Hepatocyte (in vitro differentiated cells): Measurements from ENCODE around the gene DOP1B.

Experiments
- EZH2 ChIP-seq: fragments of 200-600 bp; sonication (generic); IDR thresholded peaks from 2 replicates; pipeline ENCODE4 v1.6.1; 2016; ENCODE audit warnings: antibody characterized with exemption, mild to moderate bottlenecking, borderline replicate concordance
- EZH2phosphoT487 ChIP-seq: fragments of 200-600 bp; sonication (generic); IDR thresholded peaks from one replicate; pipeline ENCODE4 v1.6.1; 2018; ENCODE audit warnings: antibody characterized with exemption, mild to moderate bottlenecking, low read depth, moderate library complexity; ENCODE audit not compliant: unreplicated experiment, severe bottlenecking
- TF ChIP-seq, protein P1 (sequence below): fragments of 200-600 bp; sonication (generic); IDR thresholded peaks from 2 replicates; pipeline ENCODE4 v1.5.1; 2016; ENCODE audit warnings: antibody characterized with exemption, mild to moderate bottlenecking; ENCODE audit not compliant: poor library complexity

DNA sequence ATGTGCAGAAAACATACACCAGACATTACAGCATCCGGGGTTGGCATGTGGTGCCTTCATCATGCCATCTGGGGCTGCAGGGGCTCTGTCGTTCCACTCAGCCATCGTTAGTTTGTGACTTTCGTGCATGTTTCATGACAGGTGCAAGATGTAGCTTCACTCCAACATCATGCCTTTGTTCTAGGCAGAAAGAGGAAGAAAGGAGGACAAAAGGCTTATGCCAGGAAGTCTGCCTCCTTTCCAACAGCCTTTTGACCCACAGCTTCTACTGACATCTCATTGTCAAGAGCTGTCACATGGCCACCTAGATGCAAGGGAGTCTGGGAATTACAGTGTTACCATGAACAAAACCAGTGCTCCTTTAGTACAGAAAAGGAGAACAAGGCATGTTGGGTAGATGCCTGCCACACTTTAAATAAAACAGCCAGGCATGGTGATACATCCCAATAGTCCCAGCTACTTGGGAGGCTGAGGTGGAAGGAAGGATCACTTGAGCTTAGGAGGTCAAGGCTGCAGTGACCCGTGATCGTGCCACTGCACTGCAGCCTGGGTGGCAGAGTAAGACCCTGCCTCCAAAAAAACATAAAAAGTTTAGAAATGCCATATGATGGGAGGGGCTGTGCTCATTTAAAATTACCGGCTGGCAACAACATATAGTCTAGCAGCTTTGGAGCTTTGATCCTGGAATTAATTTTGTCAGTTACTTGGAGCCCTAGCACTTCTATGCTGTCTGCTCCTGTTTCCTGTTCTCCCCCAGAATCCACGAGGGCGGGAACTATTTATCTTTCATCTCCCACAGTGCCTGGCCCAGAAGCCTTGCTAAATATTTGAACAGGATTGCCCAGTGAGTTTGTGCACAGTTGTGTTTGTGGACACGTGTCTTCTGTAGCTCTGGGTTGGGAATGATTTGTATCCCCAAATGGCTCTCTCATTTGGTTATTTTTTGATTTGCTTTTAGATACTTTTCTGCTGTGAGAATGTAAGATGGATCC lies 7.4 kb downstream of the DOP1B start:
- TF ChIP-seq, protein P1, sequence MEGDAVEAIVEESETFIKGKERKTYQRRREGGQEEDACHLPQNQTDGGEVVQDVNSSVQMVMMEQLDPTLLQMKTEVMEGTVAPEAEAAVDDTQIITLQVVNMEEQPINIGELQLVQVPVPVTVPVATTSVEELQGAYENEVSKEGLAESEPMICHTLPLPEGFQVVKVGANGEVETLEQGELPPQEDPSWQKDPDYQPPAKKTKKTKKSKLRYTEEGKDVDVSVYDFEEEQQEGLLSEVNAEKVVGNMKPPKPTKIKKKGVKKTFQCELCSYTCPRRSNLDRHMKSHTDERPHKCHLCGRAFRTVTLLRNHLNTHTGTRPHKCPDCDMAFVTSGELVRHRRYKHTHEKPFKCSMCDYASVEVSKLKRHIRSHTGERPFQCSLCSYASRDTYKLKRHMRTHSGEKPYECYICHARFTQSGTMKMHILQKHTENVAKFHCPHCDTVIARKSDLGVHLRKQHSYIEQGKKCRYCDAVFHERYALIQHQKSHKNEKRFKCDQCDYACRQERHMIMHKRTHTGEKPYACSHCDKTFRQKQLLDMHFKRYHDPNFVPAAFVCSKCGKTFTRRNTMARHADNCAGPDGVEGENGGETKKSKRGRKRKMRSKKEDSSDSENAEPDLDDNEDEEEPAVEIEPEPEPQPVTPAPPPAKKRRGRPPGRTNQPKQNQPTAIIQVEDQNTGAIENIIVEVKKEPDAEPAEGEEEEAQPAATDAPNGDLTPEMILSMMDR: no peak
- TF ChIP-seq EZH2 (no peak), EZH2phosphoT487 (no peak)
